Endothelial cell of umbilical vein (primary cell): Measurements from ENCODE around the gene PRSS53. TPM values are rescaled to one million over a fixed set of nuclear protein-coding genes. Genes with fewer than 3 reads are reported as not detected.
A peak's percentile ranks its signal among the peaks of the same experiment; 100 is the strongest.

ENCODE experiments used
- BruUV-seq: library from RNA; stranded (reverse); fragments of 400-500 nt; replicated peaks from 2 replicates; lab custom pipeline; 2021; lab: Mats Ljungman, UMichigan
- CTCF ChIA-PET: fragments of 300-600, 350-600 bp; sonication (Branson Sonifier 250); formaldehyde crosslinking; loops from one replicate; lab custom pipeline; 2021; ENCODE audit warnings: antibody characterized with exemption, inconsistent platforms; lab: Charles Lee
- POLR2A ChIA-PET: fragments of 300-600, 350-600 bp; sonication (Branson Sonifier 250); formaldehyde crosslinking; loops from one replicate; lab custom pipeline; 2021; ENCODE audit warnings: antibody characterized with exemption, inconsistent platforms; lab: Charles Lee
- DNase-seq: peaks from one replicate; pipeline ENCODE4 v3.0.0-alpha.2; 2011; ENCODE audit warnings: low read depth, low spot score
- FAIRE-seq: peaks from 2 replicates; lab custom pipeline; 2011; peaks lifted over from hg19 to GRCh38; lab: Jason Lieb, UNC
- H2AFZ ChIP-seq: 2 replicates; pipeline ENCODE4 v1.6.0; 2012; ENCODE audit warnings: low read depth, low read length, control low read depth, inconsistent platforms
- H3K27ac ChIP-seq: 2 replicates; pipeline ENCODE4 v1.5.1; 2011; ENCODE audit warnings: low read depth, mild to moderate bottlenecking, control low read depth, low read length, moderate library complexity; ENCODE audit not compliant: insufficient read depth
- H3K27me3 ChIP-seq, 2 experiments: 2 replicates each; pipeline versions ENCODE4 v1.6.0 to v1.6.1; 2011; ENCODE audit warnings: low read length in 2 of 2, mixed read lengths in 1 of 2; ENCODE audit not compliant: control insufficient read depth in 2 of 2, insufficient read depth in 2 of 2
- H3K36me3 ChIP-seq, 2 experiments: 2 replicates in 1 of 2; 3 replicates in 1 of 2; pipeline ENCODE4 v1.5.1; 2011; ENCODE audit warnings: low read length in 2 of 2, mild to moderate bottlenecking in 1 of 2, moderate library complexity in 1 of 2; ENCODE audit not compliant: control insufficient read depth in 2 of 2, insufficient read depth in 2 of 2; ENCODE audit errors: extremely low read depth in 1 of 2
- H3K4me1 ChIP-seq: 3 replicates; pipeline ENCODE4 v1.5.1; 2011; ENCODE audit warnings: mild to moderate bottlenecking, low read length; ENCODE audit not compliant: control insufficient read depth, insufficient read depth; ENCODE audit errors: extremely low read depth
- H3K4me2 ChIP-seq: 2 replicates; pipeline ENCODE4 v1.6.1; 2011; ENCODE audit warnings: low read length, control low read depth, mixed read lengths; ENCODE audit not compliant: insufficient read depth
- H3K4me3 ChIP-seq, 3 experiments: fragments of 200-600 bp in 1 of 3; sonication (generic), shearing (Covaris generic) in 1 of 3; replicated peaks in 1 of 3; 2 replicates each; pipeline ENCODE4 v1.5.1; 2011 to 2016; ENCODE audit warnings: control low read depth in 3 of 3, low read length in 3 of 3, mild to moderate bottlenecking in 2 of 3, inconsistent platforms in 1 of 3, low read depth in 1 of 3, moderate library complexity in 1 of 3; ENCODE audit not compliant: insufficient read depth in 1 of 3
- H3K79me2 ChIP-seq: 2 replicates; pipeline ENCODE4 v1.6.0; 2012; ENCODE audit warnings: low read length, inconsistent platforms; ENCODE audit not compliant: control insufficient read depth, insufficient read depth
- H3K9ac ChIP-seq: replicated peaks from 2 replicates; pipeline ENCODE3; 2011; ENCODE audit warnings: low read length, control low read depth; ENCODE audit not compliant: insufficient read depth; ENCODE audit errors: extremely low read depth
- H3K9me1 ChIP-seq: replicated peaks from 3 replicates; pipeline ENCODE4 v1.6.0; 2011; ENCODE audit warnings: mild to moderate bottlenecking, low read length; ENCODE audit not compliant: control insufficient read depth, insufficient read depth; ENCODE audit errors: extremely low read depth
- H3K9me3 ChIP-seq: replicated peaks from 2 replicates; pipeline ENCODE4 v1.5.1; 2012; ENCODE audit warnings: low read length, inconsistent platforms; ENCODE audit not compliant: control insufficient read depth, insufficient read depth
- H4K20me1 ChIP-seq: replicated peaks from 2 replicates; pipeline ENCODE3; 2011; ENCODE audit warnings: mild to moderate bottlenecking, low read length; ENCODE audit not compliant: control insufficient read depth, insufficient read depth; ENCODE audit errors: extremely low read depth
- CTCF ChIP-seq, 2 donors: IDR thresholded peaks; 1 replicate in 1 of 2; 2 replicates in 1 of 2; pipeline ENCODE4 v1.5.1; 2011; ENCODE audit warnings: low read length in 2 of 2, mild to moderate bottlenecking in 2 of 2, moderate library complexity in 2 of 2, control low read depth in 1 of 2, inconsistent platforms in 1 of 2, low read depth in 1 of 2; ENCODE audit not compliant: insufficient read depth in 1 of 2; ENCODE audit errors: extremely low read depth in 1 of 2
- EZH2 ChIP-seq: IDR thresholded peaks from 2 replicates; pipeline ENCODE4 v1.6.1; 2012; ENCODE audit warnings: borderline replicate concordance, low read depth, mild to moderate bottlenecking, moderate library complexity, low read length, inconsistent platforms; ENCODE audit not compliant: severe bottlenecking
- FOS ChIP-seq: IDR thresholded peaks from 2 replicates; pipeline ENCODE4 v1.6.1; 2011; ENCODE audit warnings: mild to moderate bottlenecking, low read length, moderate library complexity, borderline replicate concordance; ENCODE audit not compliant: insufficient read depth
- GATA2 ChIP-seq: IDR thresholded peaks from 2 replicates; pipeline ENCODE4 v1.7.0; 2011; ENCODE audit warnings: low read depth, mild to moderate bottlenecking, moderate library complexity, mixed read lengths, low read length; ENCODE audit not compliant: insufficient read length, insufficient read depth
- JUN ChIP-seq: IDR thresholded peaks from 2 replicates; pipeline ENCODE4 v1.6.1; 2011; ENCODE audit warnings: borderline replicate concordance, low read depth; ENCODE audit not compliant: insufficient read length, insufficient read depth
- MYC ChIP-seq: IDR thresholded peaks from one replicate; pipeline ENCODE4 v1.6.1; 2011; ENCODE audit warnings: mild to moderate bottlenecking, low read depth, low read length
- POLR2A ChIP-seq: IDR thresholded peaks from 2 replicates; pipeline ENCODE4 v1.6.1; 2012; ENCODE audit warnings: low read depth, mild to moderate bottlenecking, control low read depth, low read length
- POLR2AphosphoS5 ChIP-seq: IDR thresholded peaks from 2 replicates; pipeline ENCODE4 v1.6.1; 2012; ENCODE audit warnings: low read depth, mild to moderate bottlenecking, control low read depth, low read length, moderate library complexity; ENCODE audit not compliant: insufficient read depth
- dilution Hi-C: fragments of 300-500 bp; cut with MboI; formaldehyde crosslinking; loops from one replicate; pipeline ENCODE4 v1.15.0; 2019; ENCODE audit warnings: low sequenced_read_pairs; ENCODE audit not compliant: extremely low pct_ligation_motif_present
- intact Hi-C: fragments of 100-400 bp; cut with micrococcal nuclease; formaldehyde crosslinking; loops from one replicate; pipeline ENCODE4 v1.10.0; 2022
- polyA plus RNA-seq, 4 experiments: library from polyadenylated mRNA; depleted of rRNA in 3 of 4; stranded (reverse) in 3 of 4; unstranded in 1 of 4; fragments of >200 nt; gene quantifications; 2 replicates each; pipeline versions ENCODE4 v1.2.1 to v1.2.3, GENCODE V29; 2011 to 2012; ENCODE audit warnings: missing spikeins in 1 of 4
- total RNA-seq: library from RNA; stranded (reverse); gene quantifications from 2 replicates; pipeline ENCODE4 v1.2.3, GENCODE V29; 2021
- TF ChIP-seq, protein P1 (sequence below): IDR thresholded peaks from 2 replicates; pipeline ENCODE4 v1.6.1; 2011; ENCODE audit not compliant: insufficient read depth, insufficient read length

The PRSS53 gene
- total and polyA plus RNA-seq, 2 donors (not counting 3 experiments of a cell fraction or from before 2014, with no cell fraction given), result 2.8 to 3.5 TPM

DNA sequence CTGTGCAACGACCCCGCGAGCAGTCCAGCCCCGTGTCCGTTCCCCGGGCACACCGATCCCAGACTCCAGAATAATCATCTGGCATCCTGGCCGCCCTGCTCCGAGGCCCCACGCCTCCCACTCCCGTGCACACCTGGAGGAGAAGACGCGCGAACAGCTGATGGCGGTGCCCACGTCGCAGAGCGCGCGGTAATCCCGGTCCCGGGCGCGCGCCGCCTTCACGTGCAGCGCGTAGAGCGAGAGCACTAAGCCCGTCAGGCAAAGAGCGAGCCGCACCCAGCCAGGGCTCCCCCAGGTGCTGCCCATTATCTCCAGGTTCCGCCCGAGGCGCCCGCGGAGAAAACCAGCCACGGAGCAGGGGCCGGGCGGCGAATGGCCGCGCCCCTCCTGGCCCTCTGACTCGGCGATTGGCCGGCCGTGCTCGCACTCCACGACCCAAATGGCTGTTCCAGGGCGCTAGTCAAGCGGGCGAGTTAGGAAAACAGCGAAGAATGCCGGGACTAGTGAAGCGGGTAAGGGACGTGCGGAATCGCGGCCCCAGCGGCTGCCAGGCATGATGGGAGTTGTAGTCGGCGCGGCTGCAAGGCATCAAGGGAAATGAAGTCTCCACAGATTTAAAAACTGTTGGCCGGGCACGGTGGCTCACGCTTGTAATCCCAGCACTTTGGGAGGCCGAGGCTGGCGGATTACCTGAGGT is 5.8 kb upstream of the PRSS53 start, which contains the start of gene VKORC1:
Gene VKORC1, minus strand, starts transcription at position 374 of the 697 bp plus-strand sequence. Its CDS starts 68 bp downstream, at position 306.
- peaks cover 3% of the 10 kb centered on the region for H3K4me1 ChIP-seq
- H3K27ac ChIP-seq, result peak within 1 kb of the TSS; percentile 6
- DNase-seq (peak; percentile 97), FAIRE-seq (peak; percentile 99)
- dilution Hi-C loops, result no loop called here
- TF ChIP-seq POLR2AphosphoS5 (peak; percentile 61), FOS (no peak), POLR2A (peak; percentile 64)
- TF ChIP-seq, protein P1, sequence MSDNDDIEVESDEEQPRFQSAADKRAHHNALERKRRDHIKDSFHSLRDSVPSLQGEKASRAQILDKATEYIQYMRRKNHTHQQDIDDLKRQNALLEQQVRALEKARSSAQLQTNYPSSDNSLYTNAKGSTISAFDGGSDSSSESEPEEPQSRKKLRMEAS, result peak; percentile 2
- no peaks in the 10 kb centered on the region for H3K9me1 ChIP-seq
- H3K36me3 ChIP-seq, result peaks cover 2% of the 10 kb centered on the region in 2 experiments
- CTCF ChIA-PET, result interaction anchor here (1.0 to 6.5 kb wide), 7 partner anchors 21 to 141 kb away, joined by 4 to 66 read pairs (median 7); partner anchors contain the start of genes HSD3B7, KAT8, ZNF646 and ZNF668
- H3K9ac ChIP-seq, result peak within 1 kb of the TSS; percentile 63
- intact Hi-C loops, result loop anchor here (1.0 to 2.0 kb wide), 8 partner anchors 14 to 141 kb away; partner anchors contain the start of genes BCKDK, HSD3B7, KAT8 and SETD1A
- H4K20me1 ChIP-seq, result no peaks in the 10 kb centered on the region
- H3K27me3 ChIP-seq, result no peaks in the 10 kb centered on the region
- H2AFZ ChIP-seq, result peak within 1 kb of the TSS; percentile 77
- POLR2A ChIA-PET, result no interaction called here
- BruUV-seq, result no TSS peak
- peak within 1 kb of the TSS; percentile 28 to 91 (median 62) for H3K4me3 ChIP-seq
- no peaks in the 10 kb centered on the region for H3K9me3 ChIP-seq
- peak within 1 kb of the TSS; percentile 41 for H3K4me2 ChIP-seq
- H3K79me2 ChIP-seq, result peaks cover 10% of the 10 kb centered on the region

- CTCF ChIA-PET, result interaction anchor here (0.7 to 6.5 kb wide), 7 partner anchors 20 to 249 kb away, joined by 3 to 66 read pairs (median 7); partner anchors contain the start of genes HSD3B7, KAT8, ZNF646 and ZNF668
- Histone ChIP-seq H3K27me3 (no peaks in the 10 kb centered on the region), H3K4me2 (peak overlapping the region; percentile 41), H4K20me1 (no peaks in the 10 kb centered on the region), H3K27ac (peak overlapping the region; percentile 6), H3K9me1 (no peaks in the 10 kb centered on the region), H3K36me3 (peaks cover 2 to 5% of the 10 kb centered on the region in 2 experiments), H3K4me1 (peaks cover 3% of the 10 kb centered on the region), H2AFZ (peak overlapping the region; percentile 70), H3K9ac (peak overlapping the region; percentile 63), H3K79me2 (peaks cover 10% of the 10 kb centered on the region), H3K4me3 (peak overlapping the region; percentile 28 to 91 (median 62)), H3K9me3 (no peaks in the 10 kb centered on the region)
- TF ChIP-seq GATA2, result no peak
- TF ChIP-seq MYC, result no peak
- no peak for TF ChIP-seq CTCF (IDR thresholded peaks at IDR 0.05; ENCODE audit: extremely low read depth in 1 of 2, insufficient read depth in 1 of 2, low read depth in 1 of 2, low read length in 2 of 2)
- no peak for TF ChIP-seq EZH2
- TF ChIP-seq FOS, result no peak
- TF ChIP-seq POLR2A, result no peak
- TF ChIP-seq, protein P1, result no peak
- no peak for TF ChIP-seq POLR2AphosphoS5
- no peak for TF ChIP-seq JUN
- BruUV-seq, result no TSS peak
- DNase-seq (peak; percentile 36), FAIRE-seq (no peak)
- dilution Hi-C loops (no loop called here), intact Hi-C loops (loop anchor here (1.0 to 2.0 kb wide), 6 partner anchors 15 to 137 kb away; partner anchors contain the start of genes BCKDK, KAT8, SETD1A and STX4)
- POLR2A ChIA-PET, result no interaction called here
Observed at GRCh38 chr16:31094088-31094423, 5.3 kb upstream of the PRSS53 start.
